Vein endothelial cell (primary cell): ENCODE measurements around the gene CDK6. TPM values are rescaled to one million over a fixed set of nuclear protein-coding genes. Genes with fewer than 3 reads are reported as not detected.

Source experiments
- small RNA-seq: library from RNA; depleted of rRNA; stranded (forward); fragments of <200 nt; gene quantifications from one replicate; pipeline ENCODE3, GENCODE V24; 2012
- total RNA-seq: library from RNA; depleted of rRNA; stranded (reverse); fragments of >200 nt; gene quantifications from 2 replicates; pipeline ENCODE4 v1.2.3, GENCODE V29; 2012

Gene CDK6
- total RNA-seq, result 56.5 and 75.1 TPM in 2 replicates

GRCh38 chr7:92836489-92836999 is at the start of gene CDK6:
Gene CDK6 (minus strand): TSS chr7:92836573. CDS start chr7:92833323, 3,250 bp downstream.

Small RNAs within 50 kb of the gene (small RNA-seq; reads per million reads assigned to genes)
- gene RNU6-10P, result not detected

Other genes with a start within 250 kb of the CDK6 start
- 15.7 and 23.0 TPM in 2 replicates for gene FAM133B, start 246.2 kb downstream of the CDK6 start, total RNA-seq